ENCODE results near the gene MB21D2. TPM values are rescaled to one million over a fixed set of nuclear protein-coding genes. Genes with fewer than 3 reads are reported as not detected.

Gene MB21D2
- total and polyA plus RNA-seq, 10 donors = 0.59 to 3.5 (median 2.0) TPM

- intact Hi-C loops (cut with DNase I; ENCODE audit: low total_unique reads) = loop anchor here (10.0 kb wide), 1 partner anchor 94 kb away; the partner anchor contains the start of gene MB21D2
- no peak overlapping the region for H3K27ac ChIP-seq
- WGBS, 5 donors = 93 to 97% (median 96%) methylated on average over 2 of the region's 2 CpGs
- H3K27me3 ChIP-seq (replicated peaks in 1 of 7) = no peaks in the 10 kb centered on the region
- no peak overlapping the region for H3K4me3 ChIP-seq
- TF ChIP-seq POLR2AphosphoS5 (IDR thresholded peaks at IDR 0.05) = no peak
- no peak for TF ChIP-seq CTCF (IDR thresholded peaks at IDR 0.05 in 8 of 11, conservative IDR thresholded peaks at IDR 0.05 in 3 of 11)
- TF ChIP-seq POLR2A (IDR thresholded peaks at IDR 0.05) = no peak
- no peak for DNase-seq
- no peaks in the 10 kb centered on the region for H3K36me3 ChIP-seq
- H3K9me3 ChIP-seq = no peaks in the 10 kb centered on the region
- no peaks in the 10 kb centered on the region for H3K4me1 ChIP-seq
Observed at GRCh38 chr3:192821161-192821560, 96.5 kb downstream of the MB21D2 start.

DNA sequence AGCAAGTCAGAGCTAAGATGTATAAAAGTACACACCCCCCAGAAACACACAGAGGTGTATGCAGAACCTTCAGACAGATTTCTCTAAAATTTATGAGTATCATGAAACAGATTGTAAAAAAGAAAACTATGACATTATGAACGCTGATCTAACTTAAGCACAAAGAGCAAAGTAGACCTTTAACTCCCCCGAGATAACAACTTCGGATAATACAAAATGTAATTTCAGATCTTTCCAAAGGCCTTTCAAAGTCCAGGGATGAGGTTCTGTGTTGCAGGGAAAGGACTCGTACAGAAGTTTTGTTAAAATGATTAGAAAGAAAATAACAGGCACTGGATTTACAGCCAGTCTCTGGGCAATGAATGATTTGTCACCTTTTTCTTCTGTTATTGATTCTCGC lies 97.5 kb downstream of the MB21D2 start:
- TF ChIP-seq POLR2AphosphoS5 (IDR thresholded peaks at IDR 0.05) (no peak), CTCF (IDR thresholded peaks at IDR 0.05 in 8 of 11, conservative IDR thresholded peaks at IDR 0.05 in 3 of 11) (no peak), POLR2A (IDR thresholded peaks at IDR 0.05) (no peak)
- H3K9me3 ChIP-seq = no peaks in the 10 kb centered on the region
- WGBS, 5 donors = 84 to 95% (median 88%) methylated on average over 5 of the region's 5 CpGs

DNA sequence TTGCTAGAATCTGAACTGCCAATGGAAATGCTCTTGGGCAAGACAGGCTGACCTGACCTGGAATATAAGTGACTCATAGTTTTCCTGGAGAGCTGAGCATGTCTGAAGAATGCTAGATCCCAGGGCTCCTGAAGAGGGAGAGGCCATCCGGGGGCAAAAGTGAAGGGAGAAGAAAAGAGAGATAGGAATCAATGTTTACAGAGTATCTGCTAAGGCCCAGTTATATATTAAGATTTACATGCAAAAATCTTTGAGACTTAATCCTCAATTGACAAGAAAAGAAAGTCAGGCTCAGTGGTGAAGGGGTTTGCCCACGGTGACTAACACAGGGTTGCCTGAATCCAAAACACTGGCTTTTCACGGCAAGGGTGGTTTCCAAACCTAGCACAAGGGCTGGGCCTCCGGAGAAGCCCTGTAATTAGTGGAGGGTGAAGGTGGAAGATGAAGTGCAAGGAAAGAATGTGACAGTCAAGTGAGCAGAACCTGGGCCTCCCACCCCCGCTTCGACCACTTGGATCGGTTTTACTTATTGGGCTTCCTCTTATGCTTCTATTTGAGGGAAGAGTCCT lies 98.6 kb downstream of the MB21D2 start:
- no peaks in the 10 kb centered on the region for H3K9me3 ChIP-seq
- no peak overlapping the region for H3K27ac ChIP-seq
- H3K27me3 ChIP-seq (replicated peaks in 1 of 7) = no peaks in the 10 kb centered on the region
- H3K4me1 ChIP-seq = no peaks in the 10 kb centered on the region
- WGBS, 5 donors = 70 to 83% (median 82%) methylated on average over 7 of the region's 7 CpGs
- H3K36me3 ChIP-seq = no peaks in the 10 kb centered on the region
- TF ChIP-seq POLR2AphosphoS5 (IDR thresholded peaks at IDR 0.05) = no peak
- no peak for TF ChIP-seq POLR2A (IDR thresholded peaks at IDR 0.05)
- TF ChIP-seq CTCF (IDR thresholded peaks at IDR 0.05 in 8 of 11, conservative IDR thresholded peaks at IDR 0.05 in 3 of 11) = no peak
- no peak overlapping the region for H3K4me3 ChIP-seq
- DNase-seq = no peak
- intact Hi-C loops (cut with DNase I; ENCODE audit: low total_unique reads) = no loop called here

More for the DNA sequence above, 97.5 kb downstream of the MB21D2 start:
- DNase-seq = no peak
- Histone ChIP-seq H3K27me3 (replicated peaks in 1 of 7) (no peaks in the 10 kb centered on the region), H3K4me1 (no peaks in the 10 kb centered on the region), H3K4me3 (no peak overlapping the region), H3K27ac (no peak overlapping the region), H3K36me3 (no peaks in the 10 kb centered on the region)
- intact Hi-C loops (cut with DNase I; ENCODE audit: low total_unique reads) = loop anchor here (10.0 kb wide), 1 partner anchor 95 kb away; the partner anchor contains the start of gene MB21D2

GRCh38 chr3:192818126-192818525 lies 99.5 kb downstream of the MB21D2 start:
- 68 to 88% (median 87%) methylated on average over 1 of the region's 1 CpG for WGBS, 5 donors
- Histone ChIP-seq H3K9me3 (no peaks in the 10 kb centered on the region), H3K4me1 (no peaks in the 10 kb centered on the region), H3K4me3 (no peak overlapping the region), H3K27me3 (replicated peaks in 1 of 7) (no peaks in the 10 kb centered on the region), H3K27ac (no peak overlapping the region), H3K36me3 (no peaks in the 10 kb centered on the region)
- TF ChIP-seq POLR2AphosphoS5 (IDR thresholded peaks at IDR 0.05) (no peak), POLR2A (IDR thresholded peaks at IDR 0.05) (no peak), CTCF (IDR thresholded peaks at IDR 0.05 in 8 of 11, conservative IDR thresholded peaks at IDR 0.05 in 3 of 11) (no peak)
- intact Hi-C loops (cut with DNase I; ENCODE audit: low total_unique reads) = no loop called here
- no peak for DNase-seq
